ENCODE measurements around the gene RRP15. TPM values are rescaled to one million over a fixed set of nuclear protein-coding genes. Genes with fewer than 3 reads are reported as not detected.

Gene RRP15
- polyA plus RNA-seq, 3 donors from 2014 or later, result 6.4 to 12.8 (median 10.3) TPM

DNA sequence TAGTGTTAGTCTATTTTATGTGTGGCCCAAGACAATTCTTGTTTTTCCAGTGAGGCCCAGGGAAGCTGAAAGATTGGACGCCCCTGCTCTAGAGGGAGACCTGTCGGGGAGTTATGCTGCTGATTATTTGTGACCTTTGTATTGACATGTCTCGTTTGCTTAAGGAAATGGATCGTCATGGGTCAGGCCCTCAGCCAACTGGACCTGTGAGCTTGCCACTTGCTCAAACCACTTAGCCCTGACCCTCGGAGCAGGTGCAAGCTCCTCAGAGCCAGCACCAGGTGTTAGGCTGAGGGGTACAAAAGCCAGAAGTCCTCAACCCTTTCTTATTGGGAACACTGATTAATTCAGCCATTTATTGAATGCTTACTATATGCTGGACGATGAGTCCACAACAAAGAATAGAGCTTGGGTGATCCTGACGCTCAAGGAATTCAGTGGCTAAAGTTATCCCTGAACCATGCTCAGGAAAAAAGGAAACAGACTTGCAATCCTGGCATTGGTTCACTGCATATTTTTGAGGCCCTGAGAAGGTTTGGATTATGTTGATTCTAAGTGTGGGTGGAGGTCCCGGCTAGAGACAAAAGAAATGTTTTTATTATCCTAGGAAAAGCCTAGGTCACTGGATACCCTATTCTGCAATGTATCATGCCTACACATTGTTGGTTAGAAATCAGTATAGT is 79.1 kb downstream of the RRP15 start:
- DNase-seq, result no peak
- Mint-ChIP-seq H3K27me3 (ENCODE audit: low read depth in 3 of 3) (no peaks in the 10 kb centered on the region), H3K4me3 (no peak overlapping the region), H3K27ac (no peak overlapping the region), H3K4me1 (no peaks in the 10 kb centered on the region), H3K36me3 (no peaks in the 10 kb centered on the region), H3K9me3 (no peaks in the 10 kb centered on the region)

DNA sequence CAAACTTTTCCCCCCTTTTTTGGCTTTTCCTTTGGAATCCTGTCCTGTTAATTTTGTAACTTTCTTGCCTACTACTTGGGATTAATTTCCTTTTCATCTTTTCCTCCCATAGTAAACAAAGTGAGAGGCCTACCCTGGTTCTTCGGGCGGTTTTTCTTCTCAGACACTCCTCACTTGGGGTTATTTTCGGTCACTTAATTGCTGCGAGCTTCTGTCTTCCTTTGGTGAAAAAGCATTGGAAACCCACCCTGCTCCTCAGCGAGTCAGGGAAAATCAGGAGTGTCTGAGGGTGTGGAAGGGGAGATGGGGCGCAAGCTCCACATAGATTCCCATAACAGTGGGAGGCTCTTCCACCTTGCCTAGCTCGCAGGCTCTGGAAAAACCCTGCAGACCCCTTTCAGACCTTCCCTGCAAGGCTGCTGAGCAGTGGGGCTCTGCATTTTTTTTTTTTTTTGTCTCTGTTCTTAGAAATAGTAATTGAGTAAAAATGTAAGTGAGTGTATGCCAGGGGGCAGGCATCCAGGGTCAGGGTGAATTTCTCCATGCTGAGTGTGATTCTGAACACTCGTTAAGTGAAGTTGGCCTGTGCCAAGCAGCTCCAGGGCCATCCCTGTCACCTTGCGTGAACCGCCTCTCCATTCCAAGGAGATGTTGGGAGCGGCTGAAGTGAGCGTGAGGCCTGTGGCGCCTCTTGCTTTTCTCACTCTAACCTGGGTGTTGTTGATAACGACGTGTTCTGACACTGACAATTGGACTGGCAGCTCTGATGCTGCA is 80.3 kb downstream of the RRP15 start:
- Mint-ChIP-seq H3K4me1 (no peaks in the 10 kb centered on the region), H3K27me3 (ENCODE audit: low read depth in 3 of 3) (no peaks in the 10 kb centered on the region), H3K36me3 (no peaks in the 10 kb centered on the region), H3K27ac (no peak overlapping the region), H3K4me3 (no peak overlapping the region), H3K9me3 (no peaks in the 10 kb centered on the region)
- no peak for DNase-seq

DNA sequence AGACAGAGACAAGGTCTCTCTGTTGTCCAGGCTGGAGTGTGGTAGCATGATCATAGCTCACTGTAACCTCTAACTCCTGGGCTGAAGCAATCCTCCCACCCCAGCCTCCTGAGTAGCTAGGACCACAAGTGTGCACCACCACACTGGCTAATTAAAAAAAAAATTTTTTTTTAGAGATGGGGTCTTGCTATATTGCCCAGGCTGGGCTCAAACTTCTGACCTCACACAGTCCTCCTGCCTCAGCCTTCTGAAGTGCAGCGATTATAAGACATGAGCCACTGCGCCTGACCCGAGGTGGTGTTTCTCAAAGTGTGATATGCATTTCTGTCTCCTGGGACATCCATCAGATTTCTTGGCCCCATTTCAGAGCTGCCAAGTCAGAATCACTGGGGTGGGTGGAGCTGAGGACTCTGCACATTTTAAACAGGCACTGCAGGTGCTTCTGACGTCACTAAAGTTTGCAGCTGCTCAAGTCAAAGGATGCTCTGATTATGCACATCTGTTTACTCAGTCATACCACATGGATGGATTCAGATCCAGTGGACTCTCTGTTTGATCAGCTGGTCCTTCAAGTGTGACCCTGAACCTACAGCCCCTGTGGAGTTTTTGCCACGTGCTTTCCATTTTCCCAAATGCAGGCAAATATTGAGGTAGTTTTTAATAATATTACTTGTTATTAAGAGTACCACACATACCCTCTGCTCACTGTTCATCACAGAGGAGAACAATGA is 81.4 kb downstream of the RRP15 start:
- no peaks in the 10 kb centered on the region for H3K36me3 Mint-ChIP-seq
- H3K27ac Mint-ChIP-seq, result no peak overlapping the region
- H3K9me3 Mint-ChIP-seq, result no peaks in the 10 kb centered on the region
- H3K27me3 Mint-ChIP-seq (ENCODE audit: low read depth in 3 of 3), result no peaks in the 10 kb centered on the region
- H3K4me1 Mint-ChIP-seq, result no peaks in the 10 kb centered on the region
- no peak for DNase-seq
- H3K4me3 Mint-ChIP-seq, result no peak overlapping the region

DNA sequence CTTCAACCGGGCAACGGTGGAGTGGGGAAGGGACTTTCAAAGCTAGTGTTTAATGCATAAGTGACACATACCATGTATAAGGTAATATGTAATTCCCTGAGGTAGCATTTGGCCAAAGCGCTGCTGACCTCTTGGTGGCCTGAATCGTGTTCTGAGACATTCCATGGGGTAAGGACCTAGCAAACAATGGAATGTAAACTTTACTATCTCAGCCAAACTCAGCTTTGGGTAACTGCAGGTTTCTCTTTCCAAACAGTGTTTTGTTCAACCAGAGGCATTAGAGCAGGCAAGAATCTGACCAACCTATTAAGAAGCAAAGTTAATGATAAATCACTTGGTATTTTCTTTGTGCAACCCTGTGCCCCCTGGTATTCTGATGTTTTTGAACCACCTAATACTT is 82.0 kb downstream of the RRP15 start:
- Mint-ChIP-seq H3K27ac (no peak overlapping the region), H3K9me3 (no peaks in the 10 kb centered on the region), H3K4me1 (no peaks in the 10 kb centered on the region), H3K4me3 (no peak overlapping the region), H3K36me3 (no peaks in the 10 kb centered on the region), H3K27me3 (ENCODE audit: low read depth in 3 of 3) (no peaks in the 10 kb centered on the region)
- no peak for DNase-seq

DNA sequence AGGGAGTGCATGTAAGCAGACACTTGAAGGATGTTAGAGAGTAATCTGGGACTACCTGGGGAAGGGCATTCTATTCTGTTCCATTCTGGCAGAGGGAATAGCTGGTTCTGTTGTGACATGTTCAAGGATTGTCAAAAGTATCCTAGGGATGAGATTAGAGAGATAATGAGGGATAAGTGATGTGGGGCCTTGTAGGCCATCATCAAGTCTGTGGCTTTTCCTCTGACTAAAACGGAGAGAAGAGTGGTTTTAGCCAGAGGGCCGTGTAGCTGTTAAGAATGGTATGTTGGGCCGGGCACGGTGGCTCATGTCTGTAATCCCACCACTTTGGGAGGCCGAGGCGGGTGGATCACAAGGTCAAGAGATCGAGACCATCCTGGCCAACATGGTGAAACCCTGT is 83.6 kb downstream of the RRP15 start:
- Mint-ChIP-seq H3K27me3 (ENCODE audit: low read depth in 3 of 3) (no peaks in the 10 kb centered on the region), H3K36me3 (no peaks in the 10 kb centered on the region), H3K9me3 (no peaks in the 10 kb centered on the region), H3K27ac (no peak overlapping the region), H3K4me1 (no peaks in the 10 kb centered on the region), H3K4me3 (no peak overlapping the region)
- DNase-seq, result no peak

DNA sequence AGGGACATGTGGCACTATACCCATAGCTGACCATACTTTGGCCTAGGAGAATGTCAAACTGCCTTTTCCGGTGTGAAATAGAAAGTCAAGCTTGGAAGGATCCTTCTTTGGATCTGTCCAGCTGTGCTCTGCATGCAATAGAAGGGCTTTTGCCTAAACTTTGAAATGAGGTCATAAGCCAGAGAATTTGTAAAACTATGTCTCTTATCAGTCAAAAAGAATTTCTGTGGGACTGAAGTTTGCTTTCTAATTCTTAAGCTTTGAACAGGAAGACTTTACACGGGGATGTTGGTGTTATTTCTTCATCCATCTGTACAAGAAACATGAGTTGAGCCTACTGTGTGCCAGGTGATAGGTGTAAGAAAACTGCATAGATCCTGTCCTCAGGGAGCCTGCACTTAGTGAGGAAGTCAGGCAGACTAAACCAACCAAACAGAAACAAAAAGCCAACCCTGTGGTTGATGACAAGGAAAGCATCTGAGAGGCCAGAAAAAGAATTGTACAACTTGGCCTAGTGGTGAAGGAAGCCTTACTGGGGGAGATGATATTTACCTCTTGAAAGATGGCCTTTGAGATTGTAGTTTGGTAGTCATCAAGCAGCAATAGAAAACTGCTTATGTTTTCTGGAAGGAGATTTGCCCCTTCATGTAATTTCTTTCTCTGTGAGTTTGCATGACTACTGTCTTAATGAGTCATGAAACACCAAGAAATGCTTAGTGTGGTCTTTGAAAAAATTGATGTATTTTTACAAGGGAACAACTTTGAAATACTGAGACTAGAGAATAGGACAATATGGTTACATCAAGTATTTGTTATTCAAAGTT is 84.8 kb downstream of the RRP15 start:
- H3K4me3 Mint-ChIP-seq, result no peak overlapping the region
- no peak overlapping the region for H3K27ac Mint-ChIP-seq
- no peaks in the 10 kb centered on the region for H3K36me3 Mint-ChIP-seq
- no peaks in the 10 kb centered on the region for H3K4me1 Mint-ChIP-seq
- no peaks in the 10 kb centered on the region for H3K9me3 Mint-ChIP-seq
- DNase-seq, result no peak
- no peaks in the 10 kb centered on the region for H3K27me3 Mint-ChIP-seq (ENCODE audit: low read depth in 3 of 3)

DNA sequence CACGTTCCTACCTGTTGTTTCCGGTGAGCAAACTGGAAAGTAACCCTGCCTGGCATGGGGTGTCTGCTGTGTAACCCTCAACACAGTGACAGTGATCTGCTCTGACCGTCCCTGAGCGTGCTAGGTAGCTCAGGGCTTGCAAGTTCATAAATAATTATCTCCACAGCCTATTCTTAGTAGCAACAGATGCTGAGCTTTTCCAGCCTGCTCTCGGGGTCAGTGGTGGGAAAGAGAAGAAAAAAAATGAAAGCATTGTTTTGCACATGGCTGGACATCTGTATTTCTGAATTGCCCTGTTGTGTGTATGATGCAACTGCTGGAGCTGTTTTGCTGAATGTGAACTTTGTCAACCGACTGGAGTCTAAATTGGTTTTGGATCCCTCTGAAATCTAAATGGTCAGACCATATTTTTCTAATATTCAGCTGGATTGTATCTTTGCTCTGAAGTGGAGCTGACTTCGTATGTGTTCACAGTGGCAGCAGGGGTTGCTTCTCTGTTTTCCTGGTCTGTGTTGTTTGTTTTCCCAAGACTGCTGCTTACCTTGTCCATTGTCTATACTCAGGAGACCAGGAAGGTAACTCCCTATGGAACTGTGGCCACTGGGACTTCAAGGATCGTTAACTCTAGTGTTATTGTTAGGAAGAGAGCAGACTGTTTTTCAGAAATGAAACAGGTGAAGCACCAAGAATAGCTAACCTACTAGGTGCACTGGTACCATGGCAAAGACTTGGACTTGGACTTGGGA is 87.0 kb downstream of the RRP15 start:
- no peak overlapping the region for H3K4me3 Mint-ChIP-seq
- H3K4me1 Mint-ChIP-seq, result peaks cover 2 to 3% of the 10 kb centered on the region in 2 donors
- H3K36me3 Mint-ChIP-seq, result no peaks in the 10 kb centered on the region
- H3K27me3 Mint-ChIP-seq (ENCODE audit: low read depth in 3 of 3), result peaks cover 0 to 4% (median 0%) of the 10 kb centered on the region in 3 donors
- H3K9me3 Mint-ChIP-seq, result no peaks in the 10 kb centered on the region
- no peak overlapping the region for H3K27ac Mint-ChIP-seq
- no peak for DNase-seq

DNA sequence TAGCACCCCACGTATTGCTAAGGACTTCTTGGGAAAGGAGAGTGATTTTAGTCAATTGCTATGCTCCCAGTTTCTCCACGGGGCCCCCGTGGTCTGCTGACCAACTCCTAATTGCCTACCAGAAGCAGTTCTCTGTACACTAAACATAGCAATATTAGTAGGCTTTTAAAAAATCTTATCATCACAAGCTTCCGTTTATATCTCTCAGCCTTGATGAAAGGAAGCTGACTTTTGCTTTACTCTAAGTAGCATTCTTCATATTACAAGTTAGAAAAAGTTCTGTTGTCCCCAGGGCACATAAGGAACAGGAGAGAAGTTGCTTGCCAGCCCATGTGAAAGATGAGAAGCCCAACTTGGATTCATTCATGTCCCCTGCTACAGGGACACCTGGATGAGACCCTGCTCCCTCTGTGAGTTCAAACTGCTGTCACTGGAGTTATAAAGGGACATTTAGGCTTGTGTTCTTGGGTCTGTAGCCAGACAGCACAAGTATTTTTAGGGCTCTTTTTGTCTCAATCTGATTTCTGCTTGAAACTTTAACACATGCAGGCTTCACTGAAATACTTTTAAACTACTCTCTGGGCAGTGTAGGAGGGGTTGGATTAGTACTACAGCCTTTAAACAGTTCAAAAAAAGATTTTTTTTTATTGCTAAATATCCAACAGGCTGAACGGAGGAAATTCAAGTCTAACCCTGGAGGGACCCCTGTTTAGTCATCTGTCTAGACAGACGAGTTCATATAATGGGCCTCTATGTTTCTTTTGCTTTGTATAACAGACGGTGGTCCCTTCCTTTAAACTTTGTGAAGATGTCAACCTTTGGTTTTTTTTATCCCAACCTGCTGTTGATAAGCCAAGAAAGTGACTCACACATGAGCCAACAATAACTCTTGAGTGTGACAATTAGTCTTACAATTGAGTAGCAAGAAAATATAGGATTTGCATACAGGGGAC is 89.6 kb downstream of the RRP15 start:
- Mint-ChIP-seq H3K36me3 (no peaks in the 10 kb centered on the region), H3K9me3 (no peaks in the 10 kb centered on the region), H3K27me3 (ENCODE audit: low read depth in 3 of 3) (peaks cover 0 to 4% (median 2%) of the 10 kb centered on the region in 3 donors), H3K27ac (no peak overlapping the region), H3K4me3 (no peak overlapping the region), H3K4me1 (peaks cover 9 to 10% of the 10 kb centered on the region in 2 donors)
- no peak for DNase-seq

DNA sequence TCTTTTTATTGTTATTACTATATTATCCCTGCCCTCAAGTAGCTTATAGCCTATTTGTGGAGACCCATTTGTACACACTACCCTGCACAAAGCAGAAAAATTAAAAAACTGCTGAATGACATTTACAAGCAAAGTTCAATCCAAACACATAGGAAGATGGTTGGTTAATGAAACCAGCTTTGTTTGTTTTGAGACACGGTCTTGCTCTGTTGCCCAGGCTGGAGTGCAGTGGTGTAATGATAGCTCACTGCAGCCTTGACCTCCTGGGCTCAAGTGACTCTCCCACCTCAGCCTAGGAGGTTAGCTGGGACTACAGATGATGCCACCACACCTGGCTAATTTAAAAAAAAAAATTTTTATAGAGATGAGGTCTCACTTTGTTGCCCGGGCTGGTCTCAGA is 91.6 kb downstream of the RRP15 start:
- no peak overlapping the region for H3K27ac Mint-ChIP-seq
- H3K4me3 Mint-ChIP-seq, result peak overlapping the region in 1 of 5 donors; percentile 45
- H3K36me3 Mint-ChIP-seq, result no peaks in the 10 kb centered on the region

DNA sequence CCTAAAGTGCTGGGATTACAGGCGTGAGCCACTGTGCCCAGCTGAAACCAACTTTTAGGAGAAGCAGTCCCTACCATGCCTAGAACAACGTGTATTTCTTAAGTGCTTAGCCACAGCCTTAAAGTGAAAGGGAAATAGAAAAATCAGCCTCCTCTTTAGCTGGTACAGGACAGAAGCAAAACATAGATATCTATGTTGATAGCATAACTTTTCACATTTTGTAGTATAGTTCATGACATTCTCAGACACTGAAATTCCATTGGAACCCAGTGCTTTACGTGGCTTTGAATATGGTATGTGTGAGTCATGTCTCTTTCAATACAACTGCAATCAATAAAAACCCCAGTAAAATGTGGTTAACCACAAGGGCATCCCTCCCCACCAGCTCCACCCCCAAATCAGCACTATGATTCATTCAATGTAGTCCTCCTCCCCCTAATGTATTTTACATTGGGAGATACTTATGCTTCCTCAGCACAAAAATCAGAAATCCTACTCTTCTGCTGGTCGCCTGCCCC is 92.1 kb downstream of the RRP15 start:
- peaks cover 0 to 4% (median 0%) of the 10 kb centered on the region in 6 donors for H3K9me3 Mint-ChIP-seq
- no peaks in the 10 kb centered on the region for H3K36me3 Mint-ChIP-seq
- peaks cover 0 to 4% (median 4%) of the 10 kb centered on the region in 3 donors for H3K27me3 Mint-ChIP-seq (ENCODE audit: low read depth in 3 of 3)
- peaks cover 9 to 10% of the 10 kb centered on the region in 2 donors for H3K4me1 Mint-ChIP-seq
- peak in 2 of 3 donors; percentile 2 to 34 for DNase-seq
- H3K27ac Mint-ChIP-seq, result no peak overlapping the region
- H3K4me3 Mint-ChIP-seq, result peak overlapping the region in 2 of 5 donors; percentile 33 to 45

More for the DNA sequence above, 91.6 kb downstream of the RRP15 start:
- Mint-ChIP-seq H3K27me3 (ENCODE audit: low read depth in 3 of 3) (peaks cover 0 to 4% (median 2%) of the 10 kb centered on the region in 3 donors), H3K9me3 (peaks cover 0 to 4% (median 0%) of the 10 kb centered on the region in 6 donors), H3K4me1 (peaks cover 9 to 10% of the 10 kb centered on the region in 2 donors)
- DNase-seq, result no peak

DNA sequence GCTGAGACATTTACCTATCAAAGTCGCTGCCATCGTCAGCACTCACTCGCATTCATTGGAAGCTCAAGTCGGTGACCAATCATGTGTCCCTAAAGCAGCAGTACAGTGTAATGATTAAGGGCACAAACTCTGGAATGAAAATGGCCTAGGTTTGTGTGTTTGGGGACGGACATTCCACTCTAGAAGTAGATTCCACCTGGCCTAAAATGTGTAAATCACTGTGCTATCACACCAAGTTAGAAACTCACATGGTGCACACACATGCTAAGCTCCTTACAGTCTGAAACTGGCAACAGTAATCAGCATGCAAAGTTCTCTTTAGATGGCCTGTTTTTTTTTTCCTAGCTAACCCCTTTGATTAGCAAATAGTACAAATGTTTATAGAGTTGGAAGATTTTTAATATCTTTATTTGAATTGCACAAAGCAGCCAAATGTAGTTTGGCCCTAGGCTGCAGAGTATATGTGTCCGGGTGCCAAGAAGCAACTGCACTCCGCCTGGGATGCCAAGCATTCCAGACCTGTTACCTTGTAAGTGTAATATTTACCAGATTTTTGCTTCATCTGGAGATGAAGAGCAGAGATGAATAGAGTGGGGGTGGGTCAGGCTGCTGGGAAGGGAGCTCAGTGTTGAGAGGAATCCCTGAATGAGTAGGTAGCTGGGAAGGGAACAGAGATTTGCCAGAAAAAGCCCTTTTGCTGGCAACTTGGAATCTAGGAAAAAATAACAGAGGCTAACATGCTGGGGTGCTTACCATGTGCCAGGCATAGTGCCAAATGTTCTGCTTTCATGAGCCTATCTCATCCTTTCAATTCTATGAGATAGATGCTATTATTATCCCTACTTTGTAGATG is 95.3 kb downstream of the RRP15 start:
- Mint-ChIP-seq H3K27ac (no peak overlapping the region), H3K4me3 (no peak overlapping the region), H3K4me1 (peaks cover 9 to 10% of the 10 kb centered on the region in 2 donors), H3K27me3 (ENCODE audit: low read depth in 3 of 3) (peaks cover 0 to 4% (median 3%) of the 10 kb centered on the region in 3 donors), H3K9me3 (peaks cover 0 to 4% (median 0%) of the 10 kb centered on the region in 6 donors), H3K36me3 (no peaks in the 10 kb centered on the region)
- no peak for DNase-seq

All from immature natural killer cell (primary cell).